HepG2 (cell line): ENCODE results near the gene G6PC3. TPM values are rescaled to one million over a fixed set of nuclear protein-coding genes. Genes with fewer than 3 reads are reported as not detected.

Experiments used
- AHR ChIP-seq: IDR thresholded peaks from 2 replicates; pipeline ENCODE4 v1.6.1; 2018; ENCODE audit warnings: missing genetic modification reagents, missing compliant biosample characterization
- CBX5 ChIP-seq: sonication (generic); formaldehyde crosslinking; IDR thresholded peaks from 2 replicates; pipeline ENCODE4 v1.4.0; 2020; ENCODE audit warnings: missing genetic modification reagents, borderline replicate concordance
- EED ChIP-seq: sonication (generic); formaldehyde crosslinking; IDR thresholded peaks from 2 replicates; pipeline ENCODE4 v1.5.0; 2020; ENCODE audit warnings: mild to moderate bottlenecking, missing genetic modification reagents
- ETV6 ChIP-seq: sonication (generic); formaldehyde crosslinking; conservative IDR thresholded peaks from 2 replicates; pipeline ENCODE4 v1.4.0; 2020; ENCODE audit warnings: missing genetic modification reagents
- MAFG ChIP-seq: sonication (generic); formaldehyde crosslinking; IDR thresholded peaks from 2 replicates; pipeline ENCODE4 v1.5.1; 2020; ENCODE audit warnings: mild to moderate bottlenecking, missing genetic modification reagents
- NAIF1 ChIP-seq: sonication (generic); formaldehyde crosslinking; IDR thresholded peaks from 2 replicates; pipeline ENCODE4 v1.5.0; 2020; ENCODE audit warnings: mild to moderate bottlenecking, missing genetic modification reagents, borderline replicate concordance
- NR3C1 ChIP-seq: sonication (generic); formaldehyde crosslinking; IDR thresholded peaks from 2 replicates; pipeline ENCODE4 v1.4.0; 2020; ENCODE audit warnings: missing genetic modification reagents
- PAX8 ChIP-seq: sonication (generic); formaldehyde crosslinking; IDR thresholded peaks from 2 replicates; pipeline ENCODE4 v1.8.0; 2022; ENCODE audit warnings: mild to moderate bottlenecking, missing genetic modification reagents, borderline replicate concordance
- PCBP1 ChIP-seq: fragments of 200-400 bp; formaldehyde crosslinking; IDR thresholded peaks from 2 replicates; pipeline ENCODE4 v1.6.1; 2017; ENCODE audit warnings: mild to moderate bottlenecking, low read depth, low read length, borderline replicate concordance
- RARA ChIP-seq: IDR thresholded peaks from 2 replicates; pipeline ENCODE4 v1.6.1; 2016; ENCODE audit warnings: missing genetic modification reagents, missing compliant biosample characterization
- REL ChIP-seq: sonication (generic); formaldehyde crosslinking; conservative IDR thresholded peaks from 2 replicates; pipeline ENCODE4 v1.8.0; 2022; ENCODE audit warnings: mild to moderate bottlenecking, missing genetic modification reagents, moderate library complexity
- RXRB ChIP-seq: IDR thresholded peaks from 2 replicates; pipeline ENCODE4 v1.6.1; 2016; ENCODE audit warnings: borderline replicate concordance, missing genetic modification reagents, missing compliant biosample characterization
- SETDB1 ChIP-seq: sonication (generic); formaldehyde crosslinking; IDR thresholded peaks from 2 replicates; pipeline ENCODE4 v1.5.1; 2020; ENCODE audit warnings: missing genetic modification reagents, mild to moderate bottlenecking, borderline replicate concordance
- YEATS4 ChIP-seq: sonication (generic); formaldehyde crosslinking; IDR thresholded peaks from 2 replicates; pipeline ENCODE4 v1.4.0; 2020; ENCODE audit warnings: missing genetic modification reagents, borderline replicate concordance
- ZBTB10 ChIP-seq: sonication (generic); formaldehyde crosslinking; IDR thresholded peaks from 2 replicates; pipeline ENCODE4 v1.4.0; 2020; ENCODE audit warnings: missing genetic modification reagents, borderline replicate concordance
- ZNF124 ChIP-seq: sonication (generic); formaldehyde crosslinking; IDR thresholded peaks from 2 replicates; pipeline ENCODE4 v1.4.0; 2020; ENCODE audit warnings: missing genetic modification reagents
- ZNF260 ChIP-seq: sonication (generic); formaldehyde crosslinking; IDR thresholded peaks from 2 replicates; pipeline ENCODE4 v1.4.0; 2020; ENCODE audit warnings: missing genetic modification reagents, low read depth, mild to moderate bottlenecking, borderline replicate concordance
- ZNF3 ChIP-seq: IDR thresholded peaks from 2 replicates; pipeline ENCODE4 v1.7.0; 2017; ENCODE audit warnings: inconsistent platforms
- ZNF460 ChIP-seq: sonication (generic); formaldehyde crosslinking; IDR thresholded peaks from 2 replicates; pipeline ENCODE4 v1.5.1; 2020; ENCODE audit warnings: missing genetic modification reagents, mild to moderate bottlenecking, borderline replicate concordance
- ZNF609 ChIP-seq: sonication (generic); formaldehyde crosslinking; IDR thresholded peaks from 2 replicates; pipeline ENCODE4 v1.4.0; 2020; ENCODE audit warnings: mild to moderate bottlenecking, missing genetic modification reagents, borderline replicate concordance
- ZNF615 ChIP-seq: sonication (generic); formaldehyde crosslinking; IDR thresholded peaks from 2 replicates; pipeline ENCODE4 v1.5.0; 2020; ENCODE audit warnings: mild to moderate bottlenecking, missing genetic modification reagents, borderline replicate concordance
- ZNF766 ChIP-seq: sonication (generic); formaldehyde crosslinking; IDR thresholded peaks from 2 replicates; pipeline ENCODE4 v1.5.0; 2020; ENCODE audit warnings: missing genetic modification reagents, borderline replicate concordance
- ZSCAN12 ChIP-seq: sonication (generic); formaldehyde crosslinking; IDR thresholded peaks from 2 replicates; pipeline ENCODE4 v1.9.0; 2021; ENCODE audit warnings: mild to moderate bottlenecking, missing genetic modification reagents
- polyA plus RNA-seq, 8 experiments: library from polyadenylated mRNA; depleted of rRNA in 3 of 8; stranded (reverse) in 7 of 8; unstranded in 1 of 8; fragments of >200 nt; fragmentation: Illumina TruSeq in 4 of 8; extraction: Trizol in 4 of 8; gene quantifications; 2 replicates each; pipeline versions ENCODE4 v1.2.1 to v1.2.3, GENCODE V29; 2011 to 2016; ENCODE audit warnings: low read depth in 4 of 8, missing spikeins in 1 of 8, mixed read lengths in 1 of 8; ENCODE audit not compliant: insufficient read depth in 1 of 8
- total RNA-seq, 5 experiments: library from RNA; depleted of rRNA; stranded (reverse); fragments of >200 nt; fragmentation: Illumina TruSeq; extraction: Trizol; gene quantifications; 2 replicates each; pipeline ENCODE4 v1.2.3, GENCODE V29; 2016; ENCODE audit warnings: low read depth in 1 of 5

The G6PC3 gene
- total and polyA plus RNA-seq, 2 of the 13 experiments (the other 11 are each of a cell fraction or from before 2014, with no cell fraction given) = 38.5 to 75.8 TPM

- TF ChIP-seq ZBTB10 (CRISPR knock-in tag) (no peak; the same call in 1 of the 2 replicates), ZNF3 (CRISPR knock-in tag) (peak; percentile 34; the same call in 1 of the 2 replicates), NR3C1 (CRISPR knock-in tag) (no peak), ZNF460 (CRISPR knock-in tag) (no peak; the same call in 1 of the 2 replicates), ZNF609 (CRISPR knock-in tag) (peak; percentile 98), RARA (CRISPR knock-in tag) (peak; percentile 97), CBX5 (CRISPR knock-in tag) (peak; percentile 79; the same call in 1 of the 2 replicates), YEATS4 (CRISPR knock-in tag) (peak; percentile 87), PAX8 (CRISPR knock-in tag) (0 out of 2 replicates have a peak, but pooled peaks have one; percentile 76), SETDB1 (CRISPR knock-in tag) (no peak), MAFG (CRISPR knock-in tag) (no peak), ZNF260 (CRISPR knock-in tag) (no peak), ETV6 (peak; percentile 95), REL (CRISPR knock-in tag) (peak; percentile 73; the same call in 1 of the 2 replicates), EED (CRISPR knock-in tag) (peak; percentile 73; the same call in 1 of the 2 replicates), ZNF124 (CRISPR knock-in tag) (peak; percentile 96), ZSCAN12 (CRISPR knock-in tag) (no peak), ZNF766 (CRISPR knock-in tag) (0 out of 2 replicates have a peak, but pooled peaks have one; percentile 68), NAIF1 (CRISPR knock-in tag) (no peak), AHR (CRISPR knock-in tag) (no peak; the same call in 1 of the 2 replicates), ZNF615 (no peak), RXRB (CRISPR knock-in tag) (peak; percentile 93), PCBP1 (peak; percentile 97)
Measured at GRCh38 chr17:44110823-44111633, 40.5 kb downstream of the G6PC3 start (continued).
